B cell (primary cell): ENCODE measurements around the gene GALR2. TPM values are rescaled to one million over a fixed set of nuclear protein-coding genes. Genes with fewer than 3 reads are reported as not detected.
A peak's percentile ranks its signal among the peaks of the same experiment; 100 is the strongest.

ENCODE experiments used
- ATAC-seq: fragments of 200-7000 bp; cut with Tn5 transposase; one replicate; pipeline ENCODE4 v1.10.0; 2021; ENCODE audit warnings: low read depth, mild to moderate bottlenecking, moderate number of reproducible peaks, moderate library complexity
- CTCF ChIA-PET: fragments of 350-600 bp; sonication (Branson Sonifier 250); formaldehyde crosslinking; loops from one replicate; lab custom pipeline; 2021; ENCODE audit warnings: antibody characterized with exemption, inconsistent platforms; lab: Charles Lee
- POLR2A ChIA-PET: fragments of 350-600 bp; sonication (Branson Sonifier 250); formaldehyde crosslinking; loops from one replicate; lab custom pipeline; 2021; ENCODE audit warnings: antibody characterized with exemption; lab: Charles Lee
- DNase-seq: peaks from one replicate; pipeline ENCODE4 v3.0.0; 2013
- H2AFZ ChIP-seq: 2 replicates; pipeline ENCODE4 v1.6.1; 2012; ENCODE audit warnings: mild to moderate bottlenecking, low read depth, low read length; ENCODE audit not compliant: insufficient read depth, poor library complexity, severe bottlenecking
- H3K27ac ChIP-seq, 2 donors: 1 replicate in 1 of 2; 2 replicates in 1 of 2; pipeline ENCODE4 v1.5.1; 2012 to 2013; ENCODE audit warnings: low read length in 2 of 2, mild to moderate bottlenecking in 2 of 2, moderate library complexity in 1 of 2
- H3K27me3 ChIP-seq, 4 experiments: fragments of 200-600 bp in 1 of 4; sonication (generic) in 1 of 4; replicated peaks in 1 of 4; 1 replicate in 2 of 4; 2 replicates in 2 of 4; pipeline versions ENCODE4 v1.6.1 to v1.7.0; 2013 to 2016; ENCODE audit warnings: low read length in 3 of 4, mild to moderate bottlenecking in 2 of 4, mixed read lengths in 1 of 4, moderate library complexity in 1 of 4; ENCODE audit not compliant: insufficient read depth in 4 of 4, control insufficient read depth in 3 of 4; ENCODE audit errors: control extremely low read depth in 1 of 4
- H3K36me3 ChIP-seq, 2 experiments: replicated peaks in 1 of 2; 1 replicate in 1 of 2; 2 replicates in 1 of 2; pipeline versions ENCODE4 v1.6.1 to v1.7.1; 2013; ENCODE audit warnings: low read length in 1 of 2; ENCODE audit not compliant: insufficient read depth in 2 of 2, control insufficient read depth in 1 of 2; ENCODE audit errors: control extremely low read depth in 1 of 2, extremely low read depth in 1 of 2
- H3K4me1 ChIP-seq, 2 donors: fragments of 200-600 bp in 1 of 2; sonication (generic) in 1 of 2; 1 replicate in 1 of 2; 2 replicates in 1 of 2; pipeline versions ENCODE4 v1.5.1 to v1.6.1; 2013 to 2017; ENCODE audit warnings: low read length in 2 of 2; ENCODE audit not compliant: control insufficient read depth in 2 of 2, insufficient read depth in 2 of 2
- H3K4me2 ChIP-seq: replicated peaks from 2 replicates; pipeline ENCODE3; 2012; ENCODE audit warnings: mild to moderate bottlenecking, low read depth, low read length; ENCODE audit not compliant: poor library complexity, severe bottlenecking
- H3K4me3 ChIP-seq, 5 experiments: fragments of 200-600 bp in 1 of 5; sonication (generic) in 1 of 5; 1 replicate in 3 of 5; 2 replicates in 2 of 5; pipeline versions ENCODE4 v1.5.1 to v1.7.0; 2011 to 2016; ENCODE audit warnings: low read length in 4 of 5, mild to moderate bottlenecking in 4 of 5, low read depth in 2 of 5, control low read depth in 1 of 5, moderate library complexity in 1 of 5; ENCODE audit not compliant: insufficient read depth in 1 of 5; ENCODE audit errors: control extremely low read depth in 1 of 5, extremely low read depth in 1 of 5
- H3K79me2 ChIP-seq: fragments of 200-600 bp; sonication (generic); one replicate; pipeline ENCODE4 v1.6.0; 2016; ENCODE audit warnings: low read length; ENCODE audit not compliant: control insufficient read depth, insufficient read depth
- H3K9ac ChIP-seq: fragments of 200-600 bp; sonication (generic); 2 replicates; pipeline ENCODE4 v1.6.1; 2017; ENCODE audit warnings: mild to moderate bottlenecking, low read length, moderate library complexity
- H3K9me3 ChIP-seq, 3 donors: one replicate each; pipeline versions ENCODE4 v1.6.1 to v1.7.1; 2013; ENCODE audit warnings: low read length in 2 of 3; ENCODE audit not compliant: control insufficient read depth in 2 of 3, insufficient read depth in 1 of 3; ENCODE audit errors: control extremely low read depth in 1 of 3
- H4K20me1 ChIP-seq: 2 replicates; pipeline ENCODE4 v1.6.0; 2012; ENCODE audit warnings: mild to moderate bottlenecking, low read length; ENCODE audit not compliant: insufficient read depth, control insufficient read depth, poor library complexity, severe bottlenecking
- H3K27ac Mint-ChIP-seq: one replicate; pipeline ENCODE4 v1.8.0; 2021; ENCODE audit warnings: mixed read lengths
- H3K27me3 Mint-ChIP-seq: one replicate; pipeline ENCODE4 v1.8.0; 2021; ENCODE audit warnings: mixed read lengths
- H3K4me1 Mint-ChIP-seq: one replicate; pipeline ENCODE4 v1.8.0; 2021; ENCODE audit warnings: mixed read lengths
- H3K4me3 Mint-ChIP-seq: one replicate; pipeline ENCODE4 v1.8.0; 2021; ENCODE audit warnings: mixed read lengths
- H3K9me3 Mint-ChIP-seq: one replicate; pipeline ENCODE4 v1.8.0; 2022; ENCODE audit warnings: mixed read lengths; ENCODE audit not compliant: insufficient read depth
- CTCF ChIP-seq: fragments of 200-600 bp; IDR thresholded peaks from one replicate; pipeline ENCODE4 v1.8.0; 2022; ENCODE audit warnings: antibody characterized with exemption, mild to moderate bottlenecking
- EZH2 ChIP-seq: IDR thresholded peaks from 2 replicates; pipeline ENCODE4 v1.6.1; 2012; ENCODE audit warnings: borderline replicate concordance, low read depth, mild to moderate bottlenecking, moderate library complexity, low read length; ENCODE audit not compliant: insufficient read depth, poor library complexity, severe bottlenecking
- WGBS: methylation state at CpG from one replicate; pipeline ENCODE4 v1.1.5; 2013; ENCODE audit warnings: missing lambda C conversion rate; ENCODE audit not compliant: insufficient coverage; 5-methylcytosine and 5-hydroxymethylcytosine counted together
- intact Hi-C: fragments of 100-400 bp; cut with micrococcal nuclease; formaldehyde crosslinking; loops from one replicate; pipeline ENCODE4 v1.10.0; 2022
- polyA plus RNA-seq: library from polyadenylated mRNA; depleted of rRNA; stranded (reverse); fragments of >200 nt; gene quantifications from 2 replicates; pipeline ENCODE4 v1.2.3, GENCODE V29; 2012
- total RNA-seq, 2 donors: library from RNA; stranded (reverse); fragments of 120-200 nt in 1 of 2; gene quantifications; 1 replicate in 1 of 2; 2 replicates in 1 of 2; pipeline versions ENCODE4 v1.2.3 to v1.2.4, GENCODE V29; 2013 to 2022

The GALR2 gene
- total and polyA plus RNA-seq, 2 donors (not counting 1 experiment from before 2014, with no cell fraction given) = 0.42 to 1.2 TPM

GRCh38 chr17:76104140-76104895, 29.7 kb downstream of the GALR2 start:
- peak overlapping the region; percentile 90 for H3K9ac ChIP-seq
- no peak for ATAC-seq
- peak overlapping the region; percentile 97 for H3K27ac Mint-ChIP-seq

More at GRCh38 chr17:76104140-76104895, 29.7 kb downstream of the GALR2 start:
- H3K4me2 ChIP-seq = peak overlapping the region; percentile 80
- WGBS = 81% methylated on average over 23 of the region's 29 CpGs
- peaks cover 17% of the 10 kb centered on the region for H3K79me2 ChIP-seq
- H3K27me3 ChIP-seq = no peaks in the 10 kb centered on the region
- H2AFZ ChIP-seq = peak overlapping the region; percentile 97
- peak overlapping the region; percentile 97 for H3K4me3 Mint-ChIP-seq
- H3K9me3 ChIP-seq = no peaks in the 10 kb centered on the region
- CTCF ChIA-PET = interaction anchor here (1.0 to 2.5 kb wide), 5 partner anchors 24 to 195 kb away, joined by 3 to 11 read pairs (median 6); no protein-coding TSS in a partner anchor
- H4K20me1 ChIP-seq = no peaks in the 10 kb centered on the region
- H3K4me1 Mint-ChIP-seq = peaks cover 21% of the 10 kb centered on the region
- peak overlapping the region; percentile 76 to 82 for H3K27ac ChIP-seq
- peak overlapping the region in 4 of 5 experiments; percentile 87 to 93 (median 92) for H3K4me3 ChIP-seq
- peaks cover 11 to 22% of the 10 kb centered on the region in 2 donors for H3K4me1 ChIP-seq
- H3K36me3 ChIP-seq = peaks cover 0 to 23% of the 10 kb centered on the region in 2 experiments
- intact Hi-C loops = loop anchor here (5.0 kb wide), 1 partner anchor 247 kb away; the partner anchor contains the start of gene WBP2
- H3K9me3 Mint-ChIP-seq = no peaks in the 10 kb centered on the region
- TF ChIP-seq EZH2 = no peak
- TF ChIP-seq CTCF = no peak
- POLR2A ChIA-PET = interaction anchor here (0.6 to 1.1 kb wide), 3 partner anchors 29 to 1111 kb away, joined by 3 to 5 read pairs (median 4); partner anchors contain the start of genes GALR2 and TSEN54
- no peaks in the 10 kb centered on the region for H3K27me3 Mint-ChIP-seq
- DNase-seq = no peak
